Testis (tissue), 3 donors: ENCODE data around the gene FGFR2. TPM values are rescaled to one million over a fixed set of nuclear protein-coding genes. Genes with fewer than 3 reads are reported as not detected.

ENCODE experiments used
- DNase-seq: peaks from one replicate; pipeline ENCODE4 v3.0.0-alpha.2; 2019
- H3K27ac ChIP-seq, 2 donors: fragments of 200-600 bp; sonication (generic); one replicate each; pipeline ENCODE4 v1.5.1; 2019
- H3K27me3 ChIP-seq: fragments of 200-600 bp; sonication (generic); one replicate; pipeline ENCODE4 v1.5.1; 2019
- H3K36me3 ChIP-seq: fragments of 200-600 bp; sonication (generic); one replicate; pipeline ENCODE4 v1.5.1; 2017; ENCODE audit warnings: low read depth; ENCODE audit errors: missing control alignments
- H3K4me1 ChIP-seq: fragments of 200-600 bp; sonication (generic); one replicate; pipeline ENCODE4 v1.5.1; 2019
- H3K4me3 ChIP-seq, 2 donors: fragments of 200-600 bp; sonication (generic); one replicate each; pipeline ENCODE4 v1.5.1; 2017 to 2019
- H3K9me3 ChIP-seq: fragments of 200-600 bp; sonication (generic); one replicate; pipeline ENCODE4 v1.5.1; 2017
- POLR2A ChIP-seq: fragments of 450-650 bp; IDR thresholded peaks from one replicate; pipeline ENCODE4 v1.6.1; 2017; ENCODE audit warnings: antibody characterized with exemption, mild to moderate bottlenecking, moderate library complexity
- WGBS, 2 donors: methylation state at CpG; one replicate each; pipeline ENCODE4 v1.1.5; 2018; 5-methylcytosine and 5-hydroxymethylcytosine counted together
- intact Hi-C: fragments of 100-400 bp; cut with DNase I; formaldehyde crosslinking; loops from one replicate; pipeline ENCODE4 v1.15.1; 2023; ENCODE audit warnings: low total_unique reads
- polyA plus RNA-seq: library from polyadenylated mRNA; stranded (reverse); fragments of 350-450 nt; fragmentation: Illumina TruSeq; extraction: RNeasy Lipid Tissue Mini Kit (QIAGEN cat#74804); gene quantifications from one replicate; pipeline ENCODE4 v1.2.3, GENCODE V29; 2014; ENCODE audit warnings: low read depth, low replicate concordance; ENCODE audit not compliant: insufficient read depth
- total RNA-seq, 2 donors: library from RNA; depleted of rRNA; stranded (reverse); fragments of >200 nt; gene quantifications; one replicate each; pipeline ENCODE4 v1.2.3, GENCODE V29; 2016
- TF ChIP-seq, protein P1 (sequence below), 3 experiments: fragments of 450-650 bp in 2 of 3; fragments of 200-600 bp in 1 of 3; sonication (generic) in 1 of 3; IDR thresholded peaks; one replicate each; pipeline ENCODE4 v1.5.1; 2016 to 2019; ENCODE audit warnings: antibody characterized with exemption in 3 of 3, mild to moderate bottlenecking in 2 of 3, moderate library complexity in 1 of 3

FGFR2 gene
- total and polyA plus RNA-seq, 3 donors from 2014 or later, result 23.2 to 28.9 (median 23.4) TPM

DNA sequence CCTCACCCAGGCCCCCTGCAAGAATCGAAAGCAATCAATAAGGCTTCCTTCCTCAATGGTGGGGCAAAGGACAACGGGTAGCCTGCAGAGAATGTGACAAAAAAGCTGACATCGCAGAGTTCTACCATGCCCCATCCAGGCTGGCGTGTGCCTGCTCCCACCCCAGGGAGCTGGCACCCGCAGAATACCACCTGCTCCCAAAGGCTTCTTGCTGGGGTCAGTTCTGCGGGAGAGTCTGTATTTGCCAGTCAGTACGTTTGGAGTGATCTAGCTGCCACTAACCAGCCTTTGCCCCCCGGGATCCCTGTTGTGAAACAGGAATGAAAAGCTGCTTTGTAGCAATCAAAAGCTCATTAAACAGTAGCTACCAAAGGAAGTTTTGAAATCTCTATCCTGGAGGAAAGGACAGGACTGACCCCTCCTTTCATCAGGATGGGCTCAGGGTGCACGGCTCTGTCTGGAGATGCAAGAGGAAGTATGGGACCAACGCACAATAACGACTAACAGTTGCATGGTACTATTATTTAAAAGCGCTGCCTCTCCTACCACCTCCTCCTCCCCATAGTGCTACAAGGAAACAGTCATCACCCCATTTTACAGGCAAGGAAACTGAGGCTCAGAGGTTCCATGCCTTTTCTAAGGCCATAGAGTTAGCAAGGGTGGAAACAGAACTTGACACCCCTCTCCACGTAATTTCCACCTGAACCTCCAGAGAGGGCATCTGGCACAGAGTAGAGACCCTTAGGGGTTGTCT lies 67.0 kb downstream of the FGFR2 start:
- WGBS, 2 donors, result 92 to 94% methylated on average over 13 of the region's 13 CpGs
- no peak overlapping the region for H3K27ac ChIP-seq
- intact Hi-C loops, result no loop called here
- H3K4me3 ChIP-seq, result no peak overlapping the region
- no peak for DNase-seq
- H3K4me1 ChIP-seq, result no peaks in the 10 kb centered on the region
- H3K9me3 ChIP-seq, result no peaks in the 10 kb centered on the region
- H3K36me3 ChIP-seq, result no peaks in the 10 kb centered on the region
- TF ChIP-seq, protein P1, sequence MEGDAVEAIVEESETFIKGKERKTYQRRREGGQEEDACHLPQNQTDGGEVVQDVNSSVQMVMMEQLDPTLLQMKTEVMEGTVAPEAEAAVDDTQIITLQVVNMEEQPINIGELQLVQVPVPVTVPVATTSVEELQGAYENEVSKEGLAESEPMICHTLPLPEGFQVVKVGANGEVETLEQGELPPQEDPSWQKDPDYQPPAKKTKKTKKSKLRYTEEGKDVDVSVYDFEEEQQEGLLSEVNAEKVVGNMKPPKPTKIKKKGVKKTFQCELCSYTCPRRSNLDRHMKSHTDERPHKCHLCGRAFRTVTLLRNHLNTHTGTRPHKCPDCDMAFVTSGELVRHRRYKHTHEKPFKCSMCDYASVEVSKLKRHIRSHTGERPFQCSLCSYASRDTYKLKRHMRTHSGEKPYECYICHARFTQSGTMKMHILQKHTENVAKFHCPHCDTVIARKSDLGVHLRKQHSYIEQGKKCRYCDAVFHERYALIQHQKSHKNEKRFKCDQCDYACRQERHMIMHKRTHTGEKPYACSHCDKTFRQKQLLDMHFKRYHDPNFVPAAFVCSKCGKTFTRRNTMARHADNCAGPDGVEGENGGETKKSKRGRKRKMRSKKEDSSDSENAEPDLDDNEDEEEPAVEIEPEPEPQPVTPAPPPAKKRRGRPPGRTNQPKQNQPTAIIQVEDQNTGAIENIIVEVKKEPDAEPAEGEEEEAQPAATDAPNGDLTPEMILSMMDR (IDR thresholded peaks at IDR 0.05), result no peak
- TF ChIP-seq POLR2A, result no peak
- H3K27me3 ChIP-seq, result no peaks in the 10 kb centered on the region

DNA sequence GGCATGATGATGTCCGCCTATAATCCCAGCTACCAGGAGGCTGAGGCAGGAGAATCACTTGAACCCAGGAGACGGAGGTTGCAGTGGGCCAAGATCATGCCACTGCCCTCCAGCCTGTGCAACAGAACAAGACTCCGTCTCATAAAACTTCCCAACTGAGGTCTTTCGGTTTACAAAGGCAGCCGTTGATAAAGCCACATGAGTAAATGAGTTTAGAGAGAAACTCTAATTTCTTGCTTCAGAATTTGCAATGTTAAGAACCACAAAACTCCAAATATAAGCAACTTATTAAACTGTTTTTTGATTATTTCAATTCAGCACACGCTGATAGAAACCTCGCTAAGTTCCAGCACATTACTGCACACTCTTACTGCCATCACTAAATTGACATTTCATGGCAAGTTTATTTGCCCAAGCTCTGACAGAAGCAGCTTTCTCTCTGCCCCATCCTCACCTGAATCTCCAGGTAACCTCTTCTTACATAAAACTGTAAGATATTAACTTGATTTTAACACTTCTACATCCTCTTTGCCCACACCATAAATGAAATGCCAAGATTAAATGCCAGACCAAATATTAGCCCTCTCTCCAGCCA lies 67.7 kb downstream of the FGFR2 start:
- DNase-seq, result no peak
- Histone ChIP-seq H3K4me3 (no peak overlapping the region), H3K36me3 (no peaks in the 10 kb centered on the region), H3K27me3 (no peaks in the 10 kb centered on the region), H3K9me3 (no peaks in the 10 kb centered on the region), H3K4me1 (no peaks in the 10 kb centered on the region), H3K27ac (no peak overlapping the region)
- intact Hi-C loops, result no loop called here
- TF ChIP-seq POLR2A, result no peak
- TF ChIP-seq, protein P1 (IDR thresholded peaks at IDR 0.05), result no peak
- 80 to 97% methylated on average over 7 of the region's 7 CpGs for WGBS, 2 donors

DNA sequence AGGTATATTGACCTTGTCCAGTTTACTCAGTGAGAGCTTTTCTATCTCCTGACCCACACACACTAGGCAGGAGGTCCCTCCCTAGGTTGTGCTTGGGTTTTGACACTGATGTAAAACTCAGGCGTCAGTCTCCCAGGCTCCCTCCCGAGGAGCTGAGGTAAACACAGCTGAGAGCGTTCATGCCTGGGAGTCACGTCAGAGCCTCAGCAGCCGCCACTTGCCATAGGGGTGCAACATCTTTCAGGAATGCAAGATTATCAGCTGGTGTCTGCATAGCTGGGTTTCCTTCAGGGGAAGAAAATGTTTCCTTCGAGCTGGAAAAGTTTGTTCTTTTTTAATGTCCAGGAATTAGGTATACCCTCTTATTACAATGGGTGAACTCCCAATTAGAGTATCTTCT lies 70.6 kb downstream of the FGFR2 start:
- Histone ChIP-seq H3K27me3 (no peaks in the 10 kb centered on the region), H3K9me3 (no peaks in the 10 kb centered on the region), H3K27ac (no peak overlapping the region), H3K4me1 (peaks cover 22% of the 10 kb centered on the region), H3K36me3 (no peaks in the 10 kb centered on the region), H3K4me3 (no peak overlapping the region)
- TF ChIP-seq, protein P1 (IDR thresholded peaks at IDR 0.05), result no peak
- no peak for TF ChIP-seq POLR2A
- intact Hi-C loops, result no loop called here
- DNase-seq, result peak; percentile 19
- 54 to 73% methylated on average over 6 of the region's 6 CpGs for WGBS, 2 donors

DNA sequence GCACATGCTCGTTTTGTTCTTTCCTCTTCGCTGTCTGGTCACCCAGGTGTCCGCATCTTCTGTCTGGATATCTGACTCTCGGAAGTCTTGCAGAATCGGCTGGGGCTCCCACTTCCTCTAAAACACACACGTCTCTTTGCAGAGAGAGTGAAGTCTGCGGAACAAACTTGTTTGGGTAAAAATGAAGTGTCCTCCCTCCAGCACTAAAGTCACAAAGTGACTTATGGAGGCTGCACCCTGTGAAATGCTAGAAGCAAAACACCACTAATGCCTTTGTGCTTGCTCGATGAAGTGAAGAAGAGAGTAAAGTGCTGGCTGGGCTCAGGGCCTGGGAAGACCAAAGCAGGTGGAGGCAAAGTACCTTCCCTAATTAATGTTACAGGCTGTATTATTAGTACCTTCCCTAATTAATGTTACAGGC lies 71.4 kb downstream of the FGFR2 start:
- Histone ChIP-seq H3K9me3 (no peaks in the 10 kb centered on the region), H3K4me3 (no peak overlapping the region), H3K4me1 (peaks cover 22% of the 10 kb centered on the region), H3K27me3 (no peaks in the 10 kb centered on the region), H3K27ac (no peak overlapping the region), H3K36me3 (no peaks in the 10 kb centered on the region)
- WGBS, 2 donors, result 82 to 85% methylated on average over 8 of the region's 8 CpGs
- no peak for DNase-seq
- intact Hi-C loops, result no loop called here
- TF ChIP-seq, protein P1 (IDR thresholded peaks at IDR 0.05), result no peak
- no peak for TF ChIP-seq POLR2A
